K562 (cell line): ENCODE data around the gene PTPRT. TPM values are rescaled to one million over a fixed set of nuclear protein-coding genes. Genes with fewer than 3 reads are reported as not detected.

Experiments
- ATAC-seq: fragments of 200-7000 bp; cut with Tn5 transposase; 3 replicates; pipeline ENCODE4 v1.9.1; 2020; ENCODE audit warnings: moderate library complexity
- BruUV-seq: library from RNA; stranded (reverse); fragments of 400-500 nt; replicated peaks from 2 replicates; lab custom pipeline; 2021; lab: Mats Ljungman, UMichigan
- CTCF ChIA-PET: fragments of 300-600 bp; formaldehyde crosslinking; extraction: SDS; loops from one replicate; lab custom pipeline; 2021; ENCODE audit warnings: low intra/inter-chr PET ratio; lab: Yijun Ruan, JAX
- POLR2A ChIA-PET: fragments of 300-600, 350-650 bp; sonication (Branson Sonifier 250); formaldehyde crosslinking; extraction: SDS; loops from one replicate; lab custom pipeline; 2021; ENCODE audit warnings: antibody characterized with exemption, inconsistent platforms; lab: Yijun Ruan, JAX
- DNase-seq, 4 experiments: peaks; one replicate each; pipeline versions ENCODE4 v3.0.0 to v3.0.0-alpha.2; 2011 to 2018; ENCODE audit warnings: low spot score in 3 of 4, mixed read lengths in 3 of 4; ENCODE audit errors: extremely low read depth in 1 of 4
- FAIRE-seq: peaks from 2 replicates; lab custom pipeline; 2011; peaks lifted over from hg19 to GRCh38; lab: Jason Lieb, UNC
- H2AFZ ChIP-seq: 2 replicates; pipeline ENCODE4 v1.6.0; 2011; ENCODE audit warnings: low read depth, low read length, control low read depth, inconsistent platforms
- H3K27ac ChIP-seq: fragments of 200-600 bp; 3 replicates; pipeline ENCODE4 v1.8.0; 2011; ENCODE audit warnings: low read depth, mild to moderate bottlenecking, control low read depth, inconsistent platforms, low read length, moderate library complexity, mixed read lengths; ENCODE audit errors: extremely low read depth
- H3K27me3 ChIP-seq, 2 experiments: fragments of 300-600 bp in 1 of 2; 2 replicates in 1 of 2; 3 replicates in 1 of 2; pipeline versions ENCODE4 v1.6.0 to v1.8.0; 2011; ENCODE audit warnings: inconsistent platforms in 2 of 2, low read length in 2 of 2, mild to moderate bottlenecking in 1 of 2, mixed read lengths in 1 of 2, moderate library complexity in 1 of 2; ENCODE audit not compliant: control insufficient read depth in 2 of 2, insufficient read depth in 2 of 2
- H3K36me3 ChIP-seq: fragments of 300-600 bp; 3 replicates; pipeline ENCODE4 v1.8.0; 2011; ENCODE audit warnings: mild to moderate bottlenecking, low read length, inconsistent platforms; ENCODE audit not compliant: control insufficient read depth, insufficient read depth
- H3K4me1 ChIP-seq, 2 experiments: fragments of 200-600 bp in 1 of 2; replicated peaks in 1 of 2; 2 replicates in 1 of 2; 3 replicates in 1 of 2; pipeline versions ENCODE4 v1.5.1 to v1.8.0; 2011; ENCODE audit warnings: inconsistent platforms in 2 of 2, low read length in 2 of 2, mild to moderate bottlenecking in 1 of 2, mixed read lengths in 1 of 2, moderate library complexity in 1 of 2; ENCODE audit not compliant: control insufficient read depth in 2 of 2, insufficient read depth in 2 of 2
- H3K4me2 ChIP-seq: 2 replicates; pipeline ENCODE4 v1.6.1; 2011; ENCODE audit warnings: low read length, control low read depth, inconsistent platforms, mixed read lengths; ENCODE audit not compliant: insufficient read depth
- H3K4me3 ChIP-seq: fragments of 200-600 bp; sonication (generic), shearing (Covaris generic); 2 replicates; pipeline ENCODE4 v1.5.1; 2016; ENCODE audit warnings: control low read depth, inconsistent platforms
- H3K79me2 ChIP-seq: fragments of 200-600 bp; 3 replicates; pipeline ENCODE4 v1.8.0; 2011; ENCODE audit warnings: low read length, inconsistent platforms; ENCODE audit not compliant: control insufficient read depth, insufficient read depth
- H3K9ac ChIP-seq, 2 experiments: 2 replicates each; pipeline versions ENCODE4 v1.6.0 to v1.6.1; 2011; ENCODE audit warnings: low read depth in 2 of 2, low read length in 2 of 2, control low read depth in 1 of 2, inconsistent platforms in 1 of 2, mild to moderate bottlenecking in 1 of 2, mixed read lengths in 1 of 2; ENCODE audit not compliant: insufficient read depth in 1 of 2
- H3K9me1 ChIP-seq: one replicate; pipeline ENCODE4 v1.6.0; 2011; ENCODE audit warnings: inconsistent platforms, mild to moderate bottlenecking, low read length, moderate library complexity; ENCODE audit not compliant: control insufficient read depth, insufficient read depth
- H3K9me3 ChIP-seq: replicated peaks from 2 replicates; pipeline ENCODE4 v1.5.1; 2011; ENCODE audit warnings: low read depth, low read length, inconsistent platforms; ENCODE audit not compliant: control insufficient read depth, insufficient read depth
- H4K20me1 ChIP-seq: replicated peaks from 2 replicates; pipeline ENCODE4 v1.6.1; 2011; ENCODE audit warnings: low read length, inconsistent platforms, mixed read lengths; ENCODE audit not compliant: control insufficient read depth, insufficient read depth
- CREBBP ChIP-seq: IDR thresholded peaks from one replicate; pipeline ENCODE4 v1.6.1; 2012; ENCODE audit warnings: low read depth, mild to moderate bottlenecking, control low read depth, inconsistent platforms, low read length
- HNRNPL ChIP-seq: fragments of 200-400 bp; formaldehyde crosslinking; IDR thresholded peaks from 2 replicates; pipeline ENCODE4 v1.6.1; 2017; ENCODE audit warnings: low read depth, mild to moderate bottlenecking, low read length
- KDM2B ChIP-seq: fragments of 250-450 bp; sonication (Bioruptor Pico); IDR thresholded peaks from 2 replicates; pipeline ENCODE4 v1.8.0; 2021; ENCODE audit warnings: mild to moderate bottlenecking, moderate library complexity
- NCOA1 ChIP-seq: fragments of 450-650 bp; IDR thresholded peaks from 2 replicates; pipeline ENCODE4 v1.6.1; 2016; ENCODE audit warnings: low read depth
- NRF1 ChIP-seq, 2 experiments: fragments of 450-650 bp; IDR thresholded peaks in 1 of 2; conservative IDR thresholded peaks in 1 of 2; 2 replicates each; pipeline ENCODE4 v1.6.1; 2014; ENCODE audit warnings: mild to moderate bottlenecking in 2 of 2
- ZBTB5 ChIP-seq: fragments of 450-650 bp; IDR thresholded peaks from 2 replicates; pipeline ENCODE4 v1.6.1; 2017; ENCODE audit warnings: antibody characterized with exemption
- WGBS: fragments of 100-300 bp; shearing (Covaris generic); methylation state at CpG from one replicate; pipeline ENCODE4 v1.1.6; 2016; ENCODE audit warnings: low coverage, mixed read lengths; ENCODE audit not compliant: insufficient coverage; ENCODE audit errors: missing lambda C conversion rate; 5-methylcytosine and 5-hydroxymethylcytosine counted together
- in situ Hi-C: fragments of 300-500 bp; cut with MboI; formaldehyde crosslinking; loops from 4 replicates; pipeline ENCODE4 v1.15.0; 2018; ENCODE audit warnings: inconsistent platforms, mixed read lengths
- intact Hi-C: fragments of 100-400 bp; cut with micrococcal nuclease; formaldehyde crosslinking; loops from 2 replicates; pipeline ENCODE4 v1.14.2; 2022
- polyA plus RNA-seq, 8 experiments: library from polyadenylated mRNA; depleted of rRNA in 4 of 8; stranded (reverse) in 5 of 8; unstranded in 3 of 8; fragments of >200 nt; fragmentation: Nextera tagmentation in 2 of 8; fragmentation: Illumina TruSeq in 1 of 8; extraction: Ambion mirVana in 2 of 8; extraction: Trizol in 1 of 8; gene quantifications; 2 replicates each; pipeline versions ENCODE4 v1.2.1 to v1.2.3, GENCODE V29; 2011 to 2014; ENCODE audit warnings: inconsistent platforms in 1 of 8, missing spikeins in 1 of 8
- total RNA-seq, 7 experiments: library from RNA; depleted of rRNA in 6 of 7; stranded (reverse); fragments of >200 nt in 6 of 7; fragmentation: Illumina TruSeq in 2 of 7; extraction: Trizol in 2 of 7; gene quantifications; 2 replicates each; pipeline versions ENCODE4 v1.2.1 to v1.2.3, GENCODE V29; 2011 to 2021; ENCODE audit warnings: low replicate concordance in 1 of 7

PTPRT gene
- total and polyA plus RNA-seq, 9 of the 15 experiments (the other 6 are each of a cell fraction or from before 2014, with no cell fraction given) = not detected

- TF ChIP-seq HNRNPL (no peak), NRF1 (conservative IDR thresholded peaks at IDR 0.05 in 1 of 2, IDR thresholded peaks at IDR 0.05 in 1 of 2) (peak; percentile 56 to 61)
- TF ChIP-seq, all 486 proteins: peak for 1
- BruUV-seq = no TSS peak
These were observed 917.2 kb downstream of the PTPRT start for GRCh38 chr20:42272516-42272915.

DNA sequence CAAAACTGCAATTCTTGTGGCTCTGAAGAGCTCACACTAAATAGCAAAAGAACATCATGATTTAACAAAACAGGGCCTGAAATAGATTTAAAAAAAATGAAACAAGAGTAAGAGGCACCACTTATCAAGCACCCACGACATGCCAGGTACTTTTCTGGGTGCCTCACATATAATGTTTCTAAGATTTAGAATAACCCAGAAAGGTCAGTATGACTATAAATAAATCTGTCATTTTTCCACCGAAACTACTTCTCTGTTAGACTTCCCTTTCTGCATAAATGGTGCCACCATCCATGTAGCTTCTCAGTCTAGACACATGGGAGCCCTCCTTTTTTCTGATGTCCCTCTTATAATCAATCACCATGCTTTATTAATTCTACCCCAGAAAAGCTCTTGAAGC, 919.2 kb downstream of the PTPRT start:
- Histone ChIP-seq H3K4me2 (no peak overlapping the region), H2AFZ (no peak overlapping the region), H3K27ac (no peak overlapping the region), H4K20me1 (no peaks in the 10 kb centered on the region), H3K27me3 (no peaks in the 10 kb centered on the region), H3K9ac (no peak overlapping the region), H3K36me3 (no peaks in the 10 kb centered on the region), H3K9me3 (no peaks in the 10 kb centered on the region), H3K79me2 (no peaks in the 10 kb centered on the region), H3K9me1 (no peaks in the 10 kb centered on the region), H3K4me3 (no peak overlapping the region), H3K4me1 (no peaks in the 10 kb centered on the region)
- in situ Hi-C loops (no loop called here), intact Hi-C loops (no loop called here)
- POLR2A ChIA-PET = no interaction called here
- no TSS peak for BruUV-seq
- ATAC-seq (no peak), FAIRE-seq (no peak), DNase-seq (no peak)
- CTCF ChIA-PET = no interaction called here
- WGBS = 0% methylated on average over 2 of the region's 2 CpGs
- TF ChIP-seq CREBBP = no peak
- TF ChIP-seq NCOA1 = no peak
- TF ChIP-seq KDM2B (CRISPR knock-in tag) = no peak
- no peak for TF ChIP-seq ZBTB5

More at GRCh38 chr20:42272516-42272915, 917.2 kb downstream of the PTPRT start:
- Histone ChIP-seq H3K4me3 (no peak overlapping the region), H3K9me3 (no peaks in the 10 kb centered on the region), H3K9ac (no peak overlapping the region), H3K79me2 (no peaks in the 10 kb centered on the region), H4K20me1 (no peaks in the 10 kb centered on the region), H3K9me1 (no peaks in the 10 kb centered on the region), H3K4me1 (no peaks in the 10 kb centered on the region), H3K4me2 (no peak overlapping the region), H2AFZ (no peak overlapping the region), H3K36me3 (no peaks in the 10 kb centered on the region), H3K27me3 (no peaks in the 10 kb centered on the region), H3K27ac (no peak overlapping the region)
- intact Hi-C loops = no loop called here
- DNase-seq (peak in 2 of 4 experiments; percentile 13 to 23), ATAC-seq (peak; percentile 42; the same call in 2 of the 3 replicates), FAIRE-seq (no peak)
- ChIA-PET POLR2A (no interaction called here), CTCF (no interaction called here)
- in situ Hi-C loops = no loop called here
- 4% methylated on average over 6 of the region's 6 CpGs for WGBS
